ENCODE measurements around the gene RBM47.

- no peak for TF ChIP-seq REST (IDR thresholded peaks at IDR 0.05; ENCODE audit: borderline replicate concordance)
- no peak for TF ChIP-seq TAF1 (IDR thresholded peaks at IDR 0.05; ENCODE audit: low read depth)
- no peak for TF ChIP-seq CTCF (IDR thresholded peaks at IDR 0.05; ENCODE audit: poor library complexity, severe bottlenecking)
- no peak for TF ChIP-seq EZH2 (IDR thresholded peaks at IDR 0.05; ENCODE audit: borderline replicate concordance, insufficient read depth, low read length, poor library complexity, severe bottlenecking)
- TF ChIP-seq POLR2AphosphoS5 (IDR thresholded peaks at IDR 0.05): no peak
- TF ChIP-seq EP300 (conservative IDR thresholded peaks at IDR 0.05; ENCODE audit: poor library complexity, severe bottlenecking): no peak
- TF ChIP-seq MXI1 (conservative IDR thresholded peaks at IDR 0.05; ENCODE audit: poor library complexity, severe bottlenecking): no peak
These were observed 81.4 kb downstream of the RBM47 start for GRCh38 chr4:40548256-40548655.

All from neural cell (in vitro differentiated cells).